Activated naive CD8-positive, alpha-beta T cell treated with anti-CD3 and anti-CD28 coated beads, Interleukin-2, amount 10 ng/mL, durations not matched to agents 7 days and 5 days (primary cell): ENCODE measurements around the gene NKX1-1. TPM values are rescaled to one million over a fixed set of nuclear protein-coding genes. Genes with fewer than 3 reads are reported as not detected.
"Not testable (repeated sequence)": the region's sequence is repeated elsewhere in the genome, so short reads cannot be mapped to it uniquely, and the experiment has no call there.

ENCODE experiments used
- ATAC-seq: fragments of 150-1000 bp; cut with Tn5 transposase; one replicate; pipeline ENCODE4 v1.10.0; 2021; ENCODE audit warnings: low read depth, moderate library complexity
- POLR2A ChIA-PET: fragments of 350-600 bp; sonication (Branson Sonifier 250); formaldehyde crosslinking; loops from one replicate; lab custom pipeline; 2021; ENCODE audit warnings: antibody characterized with exemption; lab: Charles Lee
- DNase-seq: peaks from one replicate; pipeline ENCODE4 v3.0.0; 2021
- H3K27ac Mint-ChIP-seq: one replicate; pipeline ENCODE4 v1.8.0; 2022; ENCODE audit warnings: mild to moderate bottlenecking, mixed read lengths
- H3K27me3 Mint-ChIP-seq: one replicate; pipeline ENCODE4 v1.8.0; 2022; ENCODE audit warnings: mild to moderate bottlenecking, moderate library complexity, mixed read lengths
- H3K36me3 Mint-ChIP-seq: one replicate; pipeline ENCODE4 v1.8.0; 2021; ENCODE audit warnings: mild to moderate bottlenecking, mixed read lengths
- H3K4me1 Mint-ChIP-seq: one replicate; pipeline ENCODE4 v1.8.0; 2021; ENCODE audit warnings: mixed read lengths
- H3K4me3 Mint-ChIP-seq: one replicate; pipeline ENCODE4 v1.8.0; 2022; ENCODE audit warnings: mild to moderate bottlenecking, moderate library complexity, mixed read lengths
- H3K9me3 Mint-ChIP-seq: one replicate; pipeline ENCODE4 v1.8.0; 2021; ENCODE audit warnings: mixed read lengths
- total RNA-seq, 2 experiments: library from RNA; stranded (reverse); gene quantifications; one replicate each; pipeline ENCODE4 v1.2.3, GENCODE V29; 2021

Gene NKX1-1
- total RNA-seq, 2 experiments from 2014 or later, result not detected

DNA sequence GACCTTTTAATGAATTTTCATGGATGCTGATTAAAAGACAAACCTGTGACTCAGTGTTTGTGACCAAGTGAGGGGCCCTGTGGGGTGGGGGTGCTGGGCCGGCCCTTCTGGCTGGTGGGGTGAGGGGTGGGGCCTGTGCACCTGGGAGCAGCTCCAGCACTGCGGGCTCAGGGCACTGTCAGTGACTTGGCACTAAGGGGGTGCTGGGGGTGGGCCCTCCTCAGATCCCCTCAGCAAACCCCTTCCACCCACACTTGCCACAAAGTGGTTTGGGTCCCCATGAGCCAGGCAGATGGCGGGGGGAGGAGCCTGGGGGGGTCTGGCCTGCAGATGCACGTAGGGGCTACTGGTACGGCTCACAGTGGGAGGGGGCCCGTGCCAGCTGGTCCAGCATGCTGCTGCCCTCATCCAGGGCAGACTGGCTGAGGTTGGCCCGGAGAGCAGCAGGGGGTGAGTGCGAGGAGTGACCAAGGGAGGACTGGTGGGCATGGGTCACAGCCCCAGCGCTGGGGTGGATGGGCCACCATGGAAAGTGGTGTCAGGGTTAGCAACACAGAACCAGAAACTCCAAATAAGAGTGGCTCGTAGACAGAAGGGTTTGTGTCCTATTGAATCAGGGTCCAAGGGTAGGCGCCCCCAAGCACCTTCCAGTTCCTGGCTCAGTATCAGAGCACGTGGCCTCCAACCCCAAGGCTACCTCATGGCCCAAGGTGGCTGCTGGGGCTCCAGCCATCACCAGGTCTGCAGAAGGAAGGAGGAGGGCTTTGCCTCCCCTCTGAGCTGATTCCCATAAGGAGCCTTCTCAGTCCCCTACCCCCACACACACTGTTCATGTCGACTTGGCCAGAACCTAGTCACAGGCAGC is 10.1 kb downstream of the NKX1-1 start:
- DNase-seq (peak; percentile 7), ATAC-seq (no peak)
- H3K4me3 Mint-ChIP-seq, result no peak overlapping the region
- POLR2A ChIA-PET, result interaction anchor here (0.6 kb wide), 1 partner anchor 195 kb away, joined by 3 read pairs; no protein-coding TSS in a partner anchor
- H3K27me3 Mint-ChIP-seq, result peaks cover 4% of the 10 kb centered on the region
- H3K27ac Mint-ChIP-seq, result no peak overlapping the region
- H3K4me1 Mint-ChIP-seq, result no peaks in the 10 kb centered on the region
- peaks cover 7% of the 10 kb centered on the region for H3K9me3 Mint-ChIP-seq
- peaks cover 14% of the 10 kb centered on the region for H3K36me3 Mint-ChIP-seq

DNA sequence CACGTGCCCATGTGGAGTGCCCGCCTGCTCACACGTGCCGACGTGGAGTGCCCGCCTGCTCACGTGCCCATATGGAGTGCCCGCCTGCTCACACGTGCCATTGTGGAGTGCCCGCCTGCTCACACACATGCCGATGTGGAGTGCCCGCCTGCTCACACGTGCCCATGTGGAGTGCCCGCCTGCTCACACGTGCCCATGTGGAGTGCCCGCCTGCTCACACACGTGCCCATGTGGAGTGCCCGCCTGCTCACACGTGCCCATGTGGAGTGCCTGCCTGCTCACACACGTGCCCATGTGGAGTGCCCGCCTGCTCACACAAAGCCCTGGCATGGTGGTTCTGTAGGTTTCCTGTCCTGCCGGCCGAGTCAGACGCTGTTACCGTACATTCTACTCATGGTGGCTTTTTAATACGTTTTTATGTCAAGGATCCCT is 10.8 kb downstream of the NKX1-1 start:
- H3K4me3 Mint-ChIP-seq, DNase-seq, H3K27me3 Mint-ChIP-seq, POLR2A ChIA-PET, H3K9me3 Mint-ChIP-seq, H3K27ac Mint-ChIP-seq, H3K4me1 Mint-ChIP-seq, ATAC-seq: not testable (repeated sequence)
- H3K36me3 Mint-ChIP-seq, result peaks cover 14% of the 10 kb centered on the region

DNA sequence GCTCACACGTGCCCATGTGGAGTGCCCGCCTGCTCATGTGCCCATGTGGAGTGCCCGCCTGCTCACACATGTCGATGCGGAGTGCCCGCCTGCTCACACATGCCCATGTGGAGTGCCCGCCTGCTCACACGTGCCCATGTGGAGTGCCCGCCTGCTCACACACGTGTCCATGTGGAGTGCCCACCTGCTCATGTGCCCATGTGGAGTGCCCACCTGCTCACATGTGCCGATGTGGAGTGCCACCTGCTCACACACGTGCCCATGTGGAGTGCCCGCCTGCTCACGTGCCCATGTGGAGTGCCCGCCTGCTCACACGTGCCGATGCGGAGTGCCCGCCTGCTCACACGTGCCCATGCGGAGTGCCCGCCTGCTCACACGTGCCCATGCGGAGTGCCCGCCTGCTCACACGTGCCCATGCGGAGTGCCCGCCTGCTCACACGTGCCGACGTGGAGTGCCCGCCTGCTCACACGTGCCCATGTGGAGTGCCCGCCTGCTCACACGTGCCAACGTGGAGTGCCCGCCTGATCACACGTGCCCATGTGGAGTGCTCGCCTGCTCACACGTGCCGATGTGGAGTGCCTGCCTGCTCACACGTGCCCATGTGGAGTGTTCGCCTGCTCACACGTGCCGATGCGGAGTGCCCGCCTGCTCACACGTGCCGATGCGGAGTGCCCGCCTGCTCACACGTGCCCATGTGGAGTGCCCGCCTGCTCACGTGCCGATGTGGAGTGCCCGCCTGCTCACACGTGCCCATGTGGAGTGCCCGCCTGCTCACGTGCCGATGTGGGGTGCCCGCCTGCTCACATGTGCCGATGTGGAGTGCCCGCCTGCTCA is 11.5 kb downstream of the NKX1-1 start:
- POLR2A ChIA-PET, H3K4me1 Mint-ChIP-seq, H3K4me3 Mint-ChIP-seq, ATAC-seq, H3K9me3 Mint-ChIP-seq, H3K27ac Mint-ChIP-seq, H3K27me3 Mint-ChIP-seq: not testable (repeated sequence)
- peak; percentile 4 for DNase-seq
- H3K36me3 Mint-ChIP-seq, result peaks cover 14% of the 10 kb centered on the region

DNA sequence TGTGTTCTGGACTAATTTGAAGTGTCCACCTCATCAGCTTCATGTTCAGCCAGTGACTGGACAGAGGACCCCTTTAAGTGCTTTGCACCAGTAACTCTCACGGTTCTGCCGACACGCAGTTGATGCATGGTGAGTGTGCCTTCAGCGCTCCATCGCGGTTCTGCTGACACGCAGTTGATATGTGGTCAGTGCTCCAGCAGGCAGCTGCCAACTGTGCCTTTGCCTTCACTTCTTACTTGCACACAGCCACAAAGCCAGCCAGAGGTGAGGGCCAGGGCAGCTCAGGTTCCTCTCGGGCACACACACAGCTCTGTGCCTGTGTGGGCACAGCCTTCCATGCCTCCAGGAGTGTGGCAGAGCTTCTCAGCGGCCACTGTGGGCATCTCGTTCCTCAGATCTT is 12.4 kb downstream of the NKX1-1 start:
- ATAC-seq (no peak), DNase-seq (peak; percentile 20)
- no peak overlapping the region for H3K4me3 Mint-ChIP-seq
- peaks cover 7% of the 10 kb centered on the region for H3K9me3 Mint-ChIP-seq
- POLR2A ChIA-PET, result no interaction called here
- H3K36me3 Mint-ChIP-seq, result peaks cover 14% of the 10 kb centered on the region
- H3K4me1 Mint-ChIP-seq, result no peaks in the 10 kb centered on the region
- no peaks in the 10 kb centered on the region for H3K27me3 Mint-ChIP-seq
- H3K27ac Mint-ChIP-seq, result no peak overlapping the region

DNA sequence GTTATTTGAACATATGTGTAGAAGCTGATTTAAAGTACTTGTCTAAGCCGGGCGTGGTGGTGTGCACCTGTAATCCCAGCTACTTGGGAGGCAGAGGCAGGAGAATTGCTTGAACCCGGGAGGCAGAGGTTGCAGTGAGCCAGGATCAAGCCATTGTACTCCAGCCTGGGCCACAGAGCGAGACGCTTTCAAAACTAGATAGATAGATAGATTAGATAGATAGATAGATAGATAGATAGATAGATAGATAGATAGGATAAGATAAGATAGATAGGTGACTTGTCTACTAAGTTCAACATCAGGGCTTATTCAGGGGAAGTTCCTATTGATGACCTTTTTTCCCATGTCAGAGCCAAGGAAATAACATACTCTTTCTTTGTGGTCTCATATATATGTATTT is 12.9 kb downstream of the NKX1-1 start:
- H3K4me3 Mint-ChIP-seq, H3K27me3 Mint-ChIP-seq, POLR2A ChIA-PET, ATAC-seq, H3K4me1 Mint-ChIP-seq, H3K27ac Mint-ChIP-seq: not testable (repeated sequence)
- Mint-ChIP-seq H3K9me3 (peaks cover 11% of the 10 kb centered on the region), H3K36me3 (peaks cover 18% of the 10 kb centered on the region)
- DNase-seq, result peak; percentile 6

DNA sequence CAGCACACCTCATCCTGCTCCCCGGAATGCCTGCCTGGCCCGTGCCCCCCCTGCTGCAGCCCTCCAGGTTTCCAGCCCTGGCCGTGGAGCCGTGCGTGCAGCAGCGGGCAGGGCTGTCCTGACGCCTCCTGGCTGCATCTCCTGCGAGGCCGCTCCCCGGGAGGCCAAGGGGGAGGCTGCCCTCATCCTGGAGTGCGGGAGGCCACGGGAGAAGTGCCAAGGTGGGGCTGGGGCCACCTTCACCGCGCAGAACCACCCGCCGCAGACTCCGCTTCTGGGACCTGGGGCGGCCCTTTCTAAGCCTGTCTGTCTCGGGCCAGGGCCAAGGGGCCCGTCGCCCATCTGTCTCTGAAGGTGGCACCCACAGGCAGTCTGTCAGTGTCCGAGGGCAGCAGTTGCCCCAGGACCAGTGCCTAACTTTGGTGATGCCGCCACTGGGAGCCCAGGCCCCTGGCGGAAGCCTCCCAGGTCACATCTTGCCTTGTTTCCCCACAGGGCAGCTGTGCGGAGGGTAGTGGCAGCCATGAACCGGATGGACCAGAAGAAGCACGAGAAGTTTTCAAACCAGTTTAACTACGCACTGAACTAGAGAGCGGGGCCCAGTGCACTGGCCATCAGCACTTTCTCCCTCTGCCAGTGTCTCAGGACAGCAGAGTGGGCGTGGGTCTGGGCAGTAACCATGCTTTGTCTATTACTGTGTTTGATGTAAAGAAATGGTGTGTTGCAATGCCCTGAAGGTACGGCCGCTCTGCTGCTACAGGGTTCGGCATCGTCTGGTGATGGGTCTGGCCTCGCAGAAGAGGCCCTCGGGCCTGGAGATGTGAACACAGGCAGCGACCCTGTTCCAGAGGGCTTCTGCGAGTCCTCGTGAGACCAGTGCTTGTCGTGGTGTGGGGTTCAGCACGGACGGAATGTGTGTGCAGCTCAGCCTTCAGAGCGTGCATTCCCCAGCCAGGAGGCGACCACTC is 20.6 kb downstream of the NKX1-1 start:
- peaks cover 6% of the 10 kb centered on the region for H3K9me3 Mint-ChIP-seq
- peak; percentile 20 for DNase-seq
- no peak overlapping the region for H3K27ac Mint-ChIP-seq
- no peaks in the 10 kb centered on the region for H3K27me3 Mint-ChIP-seq
- ATAC-seq, result no peak
- peaks cover 9% of the 10 kb centered on the region for H3K36me3 Mint-ChIP-seq
- no peaks in the 10 kb centered on the region for H3K4me1 Mint-ChIP-seq
- POLR2A ChIA-PET, result no interaction called here
- no peak overlapping the region for H3K4me3 Mint-ChIP-seq

DNA sequence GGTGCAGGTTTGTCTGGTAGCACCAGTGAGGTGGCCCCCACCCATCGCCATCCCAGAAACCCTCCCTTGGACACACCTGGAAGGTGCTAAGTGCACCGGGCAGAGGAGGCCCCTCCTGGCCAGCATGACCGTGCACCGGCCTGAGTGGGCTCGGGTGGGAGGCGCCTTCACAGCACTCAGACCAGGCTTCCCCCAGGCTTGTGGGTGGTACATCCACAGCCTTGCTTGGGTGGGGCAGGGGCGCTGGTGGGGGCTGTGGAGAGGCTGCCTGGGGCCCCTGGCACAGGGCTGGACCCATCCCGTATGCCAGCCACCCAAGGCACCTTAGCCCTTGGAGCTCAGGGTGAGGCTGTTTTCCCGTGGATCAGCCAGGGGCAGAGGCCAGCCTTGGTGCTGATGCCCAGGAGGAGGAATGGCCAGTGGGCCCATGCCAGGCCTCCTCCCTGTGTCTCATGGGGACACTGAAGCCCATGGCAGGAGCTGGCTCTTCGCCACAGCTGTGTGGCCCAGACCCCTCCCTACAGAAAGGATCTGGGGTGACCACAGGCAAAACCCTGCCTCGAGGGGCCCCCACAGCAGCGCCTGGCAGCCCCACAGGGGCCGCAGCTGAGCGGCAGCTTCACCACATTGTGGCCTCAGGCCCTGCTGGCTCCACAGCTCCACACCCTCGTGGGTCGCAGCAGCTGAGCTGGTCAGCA is 21.4 kb downstream of the NKX1-1 start:
- H3K9me3 Mint-ChIP-seq, result peaks cover 6% of the 10 kb centered on the region
- POLR2A ChIA-PET, result no interaction called here
- H3K27ac Mint-ChIP-seq, result no peak overlapping the region
- ATAC-seq (no peak), DNase-seq (peak; percentile 22)
- H3K4me3 Mint-ChIP-seq, result no peak overlapping the region
- H3K36me3 Mint-ChIP-seq, result peaks cover 9% of the 10 kb centered on the region
- no peaks in the 10 kb centered on the region for H3K4me1 Mint-ChIP-seq
- no peaks in the 10 kb centered on the region for H3K27me3 Mint-ChIP-seq

DNA sequence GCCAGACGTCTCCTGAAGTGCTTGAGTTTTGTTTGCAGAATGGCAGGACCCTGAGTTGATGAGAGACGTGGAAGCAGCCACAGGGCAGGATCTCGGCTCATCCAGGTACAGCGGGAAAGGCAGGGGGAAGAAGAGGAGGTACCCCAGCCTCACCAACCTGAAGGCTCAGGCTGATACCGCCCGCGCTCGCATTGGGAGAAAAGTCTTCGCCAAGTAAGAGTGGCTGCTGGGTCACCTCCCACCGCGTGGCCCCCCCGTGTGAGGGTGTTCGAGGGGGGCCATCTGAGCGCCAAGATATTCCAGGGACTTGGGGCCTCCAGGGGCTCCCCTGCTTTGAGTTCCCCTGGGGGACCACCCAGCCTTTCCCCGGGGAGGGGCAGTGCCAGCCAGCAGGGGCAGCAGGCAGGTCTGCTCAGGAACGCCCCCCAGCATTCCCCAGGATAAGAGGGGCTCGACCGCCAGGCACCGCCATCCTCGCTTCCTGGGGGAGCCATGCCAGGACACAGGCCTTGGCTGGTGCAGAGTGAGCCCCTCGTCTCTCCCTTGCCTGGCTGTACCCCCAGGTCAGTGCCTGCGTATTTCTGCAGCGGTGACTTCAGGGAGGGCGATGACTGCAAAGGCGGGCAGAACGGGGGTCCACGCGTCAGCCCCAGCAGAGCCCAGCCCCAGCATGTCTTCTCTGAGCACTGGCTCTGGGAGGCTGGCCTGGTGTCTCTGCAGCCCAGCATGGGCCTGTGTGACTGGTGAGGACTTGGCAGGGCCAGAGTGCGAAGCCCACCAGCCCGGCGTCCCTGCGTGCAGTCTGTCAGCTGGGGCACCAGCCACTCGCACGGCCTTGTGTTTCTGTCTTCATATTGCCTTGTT is 22.3 kb downstream of the NKX1-1 start:
- H3K27me3 Mint-ChIP-seq, result no peaks in the 10 kb centered on the region

DNA sequence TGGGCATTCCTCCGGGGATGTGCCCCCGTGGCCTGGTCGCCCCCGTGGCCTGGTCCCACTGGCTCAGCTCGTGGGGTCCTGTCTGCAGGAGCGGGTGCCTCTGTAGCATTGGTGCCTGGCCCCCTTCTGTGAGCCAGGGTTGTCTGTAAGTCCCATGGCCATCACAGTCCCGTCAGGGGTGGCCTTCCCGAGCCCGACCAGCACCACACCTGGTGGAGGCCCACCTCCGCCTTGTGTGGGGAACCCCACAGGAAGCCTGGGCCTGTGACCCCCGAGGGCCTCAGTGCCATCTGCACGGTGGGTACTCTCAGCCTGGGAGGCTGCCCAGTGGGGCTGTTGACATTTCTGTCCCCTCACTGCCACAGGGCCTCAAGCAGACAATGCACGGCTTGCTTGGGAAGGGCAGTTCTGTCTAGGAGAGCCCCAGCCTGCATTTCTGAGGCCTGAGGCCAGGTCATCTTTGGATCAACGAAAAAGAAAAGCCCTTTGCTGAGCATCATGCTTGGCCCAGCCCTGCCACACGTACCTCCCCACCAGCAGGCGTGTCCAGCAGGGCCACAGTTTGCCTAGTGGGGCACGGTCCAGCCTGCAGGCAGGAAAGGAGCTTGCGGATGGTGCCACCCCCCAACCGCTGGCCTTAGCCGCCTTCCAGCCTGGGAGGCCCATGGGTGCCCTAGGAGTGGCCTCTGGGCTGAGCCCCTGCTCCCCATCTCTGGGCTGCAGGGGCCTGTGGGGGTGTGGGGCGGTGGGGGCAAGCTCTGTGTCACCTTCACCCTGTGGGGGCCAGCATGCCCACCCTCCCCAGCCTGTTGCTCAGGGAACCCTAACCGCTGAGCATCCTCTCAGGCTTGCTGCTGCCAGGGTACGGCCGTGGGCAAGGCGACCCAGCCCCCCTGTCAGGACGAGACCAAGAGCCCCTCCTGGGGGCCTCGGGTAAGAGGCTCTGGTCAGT is 23.2 kb downstream of the NKX1-1 start:
- DNase-seq (peak; percentile 24), ATAC-seq (no peak)
- peaks cover 4% of the 10 kb centered on the region for H3K36me3 Mint-ChIP-seq
- no peak overlapping the region for H3K27ac Mint-ChIP-seq
- H3K4me3 Mint-ChIP-seq, result no peak overlapping the region
- H3K9me3 Mint-ChIP-seq, result no peaks in the 10 kb centered on the region
- POLR2A ChIA-PET, result no interaction called here
- no peaks in the 10 kb centered on the region for H3K27me3 Mint-ChIP-seq
- H3K4me1 Mint-ChIP-seq, result no peaks in the 10 kb centered on the region

More for the DNA sequence above, 22.3 kb downstream of the NKX1-1 start:
- ATAC-seq (no peak), DNase-seq (no peak)
- H3K4me3 Mint-ChIP-seq, result no peak overlapping the region
- POLR2A ChIA-PET, result no interaction called here
- no peak overlapping the region for H3K27ac Mint-ChIP-seq
- H3K9me3 Mint-ChIP-seq, result peaks cover 6% of the 10 kb centered on the region
- H3K36me3 Mint-ChIP-seq, result peaks cover 9% of the 10 kb centered on the region
- H3K4me1 Mint-ChIP-seq, result no peaks in the 10 kb centered on the region

DNA sequence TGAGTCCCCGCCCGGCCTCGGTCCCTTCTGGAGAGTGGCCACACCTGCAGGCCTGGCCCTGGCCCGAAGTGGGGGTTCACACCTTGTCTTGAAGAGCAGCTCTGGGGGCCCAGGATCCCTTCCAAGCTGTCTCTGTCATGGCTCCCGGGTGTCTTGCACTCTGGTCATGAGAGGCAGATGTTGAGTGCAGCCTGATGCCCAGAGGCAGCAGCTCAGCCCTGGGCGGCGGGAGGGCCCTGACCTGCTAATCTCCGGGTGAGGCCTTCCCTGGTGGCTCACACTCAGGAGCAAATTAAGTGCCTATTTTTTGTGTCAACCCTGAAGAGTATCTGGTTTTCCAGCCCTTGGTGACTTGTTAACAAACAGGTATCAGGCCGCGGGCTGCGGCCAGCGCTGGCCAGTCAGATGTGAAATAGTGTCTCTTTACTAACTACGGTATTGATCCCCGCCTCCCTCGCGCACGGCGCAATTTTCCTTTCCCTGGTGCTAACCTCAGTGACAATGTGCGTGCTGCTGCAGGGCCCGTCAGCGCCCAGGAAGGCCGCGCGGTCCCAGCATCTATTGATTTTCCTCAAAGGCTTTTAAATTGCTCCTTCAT is 24.2 kb downstream of the NKX1-1 start:
- no peaks in the 10 kb centered on the region for H3K27me3 Mint-ChIP-seq
- POLR2A ChIA-PET, result no interaction called here
- no peak overlapping the region for H3K27ac Mint-ChIP-seq
- no peaks in the 10 kb centered on the region for H3K4me1 Mint-ChIP-seq
- H3K4me3 Mint-ChIP-seq, result no peak overlapping the region
- DNase-seq (peak; percentile 19), ATAC-seq (no peak)
- H3K9me3 Mint-ChIP-seq, result no peaks in the 10 kb centered on the region
- no peaks in the 10 kb centered on the region for H3K36me3 Mint-ChIP-seq

DNA sequence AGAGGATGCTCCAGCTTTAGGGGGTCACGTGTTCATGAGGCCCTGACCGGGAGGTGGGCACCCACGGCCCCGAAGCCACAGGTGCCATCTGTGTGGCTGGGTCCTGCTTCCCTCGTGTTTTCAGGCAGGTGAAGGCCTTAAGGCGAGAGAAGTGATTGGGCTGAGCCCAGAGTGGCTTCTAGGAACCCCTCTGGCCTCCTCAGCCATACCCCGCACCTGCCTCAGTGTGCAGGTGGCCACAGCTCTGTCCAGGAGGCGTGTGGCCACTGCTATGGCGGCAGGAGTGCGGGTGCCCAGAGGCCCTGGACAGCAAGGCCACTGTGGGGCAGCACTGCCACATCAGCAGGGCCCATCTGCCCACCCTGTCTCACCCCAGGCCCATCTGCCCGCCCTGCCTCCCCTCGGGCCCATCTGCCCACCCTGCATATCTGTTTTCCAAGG is 25.0 kb downstream of the NKX1-1 start:
- POLR2A ChIA-PET, result no interaction called here
- H3K27ac Mint-ChIP-seq, result no peak overlapping the region
- no peaks in the 10 kb centered on the region for H3K4me1 Mint-ChIP-seq
- H3K36me3 Mint-ChIP-seq, result no peaks in the 10 kb centered on the region
- DNase-seq (peak; percentile 15), ATAC-seq (no peak)
- no peaks in the 10 kb centered on the region for H3K27me3 Mint-ChIP-seq
- no peak overlapping the region for H3K4me3 Mint-ChIP-seq
- no peaks in the 10 kb centered on the region for H3K9me3 Mint-ChIP-seq
